ENCODE results near the gene LLGL2.

GRCh38 chr17:75561927-75562603 is 36.6 kb downstream of the LLGL2 start:
- TF ChIP-seq CTCF (IDR thresholded peaks at IDR 0.05): no peak
- no peak for TF ChIP-seq EZH2 (IDR thresholded peaks at IDR 0.05)

Data from neural progenitor cell (in vitro differentiated cells).